ENCODE measurements around the gene NAV3.

DNA sequence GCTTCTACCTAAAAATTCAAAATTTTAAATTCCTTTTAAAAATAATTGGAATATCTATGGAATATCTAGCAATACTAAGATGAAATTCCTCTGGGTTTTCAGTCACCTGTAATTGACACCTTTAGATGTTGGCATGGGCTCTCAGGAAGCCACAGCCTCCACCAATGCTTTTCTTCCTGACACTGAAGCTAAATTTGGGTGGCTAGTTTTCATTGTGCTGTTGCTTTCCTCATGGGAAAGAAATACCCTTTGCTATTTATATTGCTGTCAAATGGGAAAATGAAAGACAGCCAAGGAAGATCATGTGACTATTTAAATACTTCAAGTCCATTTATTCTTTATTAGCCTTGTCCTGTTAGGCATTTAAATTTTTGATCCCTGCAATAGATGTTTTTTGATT is 313.0 kb downstream of the NAV3 start:
- TF ChIP-seq, protein P1, sequence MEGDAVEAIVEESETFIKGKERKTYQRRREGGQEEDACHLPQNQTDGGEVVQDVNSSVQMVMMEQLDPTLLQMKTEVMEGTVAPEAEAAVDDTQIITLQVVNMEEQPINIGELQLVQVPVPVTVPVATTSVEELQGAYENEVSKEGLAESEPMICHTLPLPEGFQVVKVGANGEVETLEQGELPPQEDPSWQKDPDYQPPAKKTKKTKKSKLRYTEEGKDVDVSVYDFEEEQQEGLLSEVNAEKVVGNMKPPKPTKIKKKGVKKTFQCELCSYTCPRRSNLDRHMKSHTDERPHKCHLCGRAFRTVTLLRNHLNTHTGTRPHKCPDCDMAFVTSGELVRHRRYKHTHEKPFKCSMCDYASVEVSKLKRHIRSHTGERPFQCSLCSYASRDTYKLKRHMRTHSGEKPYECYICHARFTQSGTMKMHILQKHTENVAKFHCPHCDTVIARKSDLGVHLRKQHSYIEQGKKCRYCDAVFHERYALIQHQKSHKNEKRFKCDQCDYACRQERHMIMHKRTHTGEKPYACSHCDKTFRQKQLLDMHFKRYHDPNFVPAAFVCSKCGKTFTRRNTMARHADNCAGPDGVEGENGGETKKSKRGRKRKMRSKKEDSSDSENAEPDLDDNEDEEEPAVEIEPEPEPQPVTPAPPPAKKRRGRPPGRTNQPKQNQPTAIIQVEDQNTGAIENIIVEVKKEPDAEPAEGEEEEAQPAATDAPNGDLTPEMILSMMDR (conservative IDR thresholded peaks at IDR 0.05; ENCODE audit: low read depth, low read length), result no peak
- TF ChIP-seq EZH2 (IDR thresholded peaks at IDR 0.05; ENCODE audit: borderline replicate concordance, low read depth, low read length, poor library complexity, severe bottlenecking), result no peak

All from A673 (cell line).